Smooth muscle cell (in vitro differentiated cells): ENCODE data around the gene SF3A2. TPM values are rescaled to one million over a fixed set of nuclear protein-coding genes. Genes with fewer than 3 reads are reported as not detected.

ENCODE experiments used
- DNase-seq: peaks from one replicate; lab custom pipeline; 2025; ENCODE audit not compliant: unreplicated experiment; lab: John Stamatoyannopoulos, UW
- H2AFZ ChIP-seq: fragments of 200-600 bp; sonication (generic); 2 replicates; pipeline ENCODE4 v1.6.0; 2016; ENCODE audit warnings: antibody characterized with exemption, low read depth, mild to moderate bottlenecking
- H3F3A ChIP-seq: fragments of 200-600 bp; sonication (generic); 2 replicates; pipeline ENCODE4 v1.6.0; 2017; ENCODE audit warnings: antibody characterized with exemption, low read depth
- H3K27ac ChIP-seq: fragments of 200-600 bp; sonication (generic); 2 replicates; pipeline ENCODE4 v1.5.1; 2016; ENCODE audit warnings: low read depth, mild to moderate bottlenecking
- H3K27me3 ChIP-seq: fragments of 200-600 bp; sonication (generic); 2 replicates; pipeline ENCODE4 v1.6.1; 2016; ENCODE audit warnings: low read depth, mild to moderate bottlenecking
- H3K36me3 ChIP-seq: fragments of 200-600 bp; sonication (generic); 2 replicates; pipeline ENCODE4 v1.5.1; 2016; ENCODE audit warnings: low read depth
- H3K4me1 ChIP-seq: fragments of 200-600 bp; sonication (generic); 2 replicates; pipeline ENCODE4 v1.5.1; 2016; ENCODE audit warnings: low read depth
- H3K4me2 ChIP-seq: fragments of 200-600 bp; sonication (generic); 2 replicates; pipeline ENCODE4 v1.6.0; 2016; ENCODE audit warnings: mild to moderate bottlenecking
- H3K4me3 ChIP-seq: fragments of 200-600 bp; sonication (generic); 2 replicates; pipeline ENCODE4 v1.5.1; 2016; ENCODE audit warnings: mild to moderate bottlenecking
- H3K79me2 ChIP-seq: fragments of 200-600 bp; sonication (generic); 2 replicates; pipeline ENCODE4 v1.6.0; 2016; ENCODE audit warnings: low read depth, mild to moderate bottlenecking
- H3K9ac ChIP-seq: fragments of 200-600 bp; sonication (generic); 2 replicates; pipeline ENCODE4 v1.6.0; 2016; ENCODE audit warnings: low read depth
- H3K9me3 ChIP-seq: fragments of 200-600 bp; sonication (generic); replicated peaks from 2 replicates; pipeline ENCODE4 v1.5.1; 2016; ENCODE audit warnings: low read depth
- H4K20me1 ChIP-seq: fragments of 200-600 bp; sonication (generic); 2 replicates; pipeline ENCODE4 v1.6.0; 2016; ENCODE audit warnings: low read depth
- WGBS: methylation state at CpG from one replicate; pipeline ENCODE4 v1.1.7; 2016; ENCODE audit warnings: low lambda C conversion rate; 5-methylcytosine and 5-hydroxymethylcytosine counted together
- polyA plus RNA-seq: library from polyadenylated mRNA; unstranded; fragments of >200 nt; fragmentation: Nextera tagmentation; extraction: Ambion mirVana; gene quantifications from 2 replicates; pipeline ENCODE4 v1.2.1, GENCODE V29; 2016
- total RNA-seq: library from RNA; depleted of rRNA; stranded (reverse); fragments of >200 nt; gene quantifications from 2 replicates; pipeline ENCODE4 v1.2.3, GENCODE V29; 2014
- TF ChIP-seq, protein P1 (sequence below): fragments of 200-600 bp; sonication (generic); IDR thresholded peaks from 2 replicates; pipeline ENCODE4 v1.5.1; 2017; ENCODE audit warnings: borderline replicate concordance, mild to moderate bottlenecking, antibody characterized with exemption; ENCODE audit not compliant: insufficient read depth, poor library complexity, severe bottlenecking

SF3A2 gene
- total and polyA plus RNA-seq, 2 experiments from 2014 or later: 28.5 to 63.0 TPM

DNA sequence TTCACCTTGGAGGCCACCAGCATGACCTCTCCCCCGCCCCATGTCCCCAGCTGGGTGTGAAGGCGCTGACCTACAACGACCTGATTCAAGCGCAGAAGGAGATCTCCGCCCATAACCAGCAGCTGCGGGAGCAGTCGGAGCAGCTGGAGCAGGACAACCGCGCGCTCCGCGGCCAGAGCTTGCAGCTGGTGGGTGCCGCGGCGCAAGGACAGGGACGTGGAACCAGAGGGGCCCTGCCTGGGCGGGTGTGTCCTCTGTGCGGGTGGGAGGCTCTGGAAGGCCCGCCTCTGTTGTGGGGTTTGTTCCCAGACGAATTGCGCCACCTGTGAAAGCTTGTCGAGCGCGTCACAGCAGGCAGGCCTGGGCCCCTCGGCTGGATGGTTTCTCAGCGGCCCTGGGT, 22.8 kb upstream of the SF3A2 start:
- DNase-seq: no peak
- no peaks in the 10 kb centered on the region for H3K79me2 ChIP-seq
- H3K4me3 ChIP-seq: no peak overlapping the region
- no peaks in the 10 kb centered on the region for H3K4me1 ChIP-seq
- no peaks in the 10 kb centered on the region for H3F3A ChIP-seq
- H3K9ac ChIP-seq: no peak overlapping the region
- TF ChIP-seq, protein P1, sequence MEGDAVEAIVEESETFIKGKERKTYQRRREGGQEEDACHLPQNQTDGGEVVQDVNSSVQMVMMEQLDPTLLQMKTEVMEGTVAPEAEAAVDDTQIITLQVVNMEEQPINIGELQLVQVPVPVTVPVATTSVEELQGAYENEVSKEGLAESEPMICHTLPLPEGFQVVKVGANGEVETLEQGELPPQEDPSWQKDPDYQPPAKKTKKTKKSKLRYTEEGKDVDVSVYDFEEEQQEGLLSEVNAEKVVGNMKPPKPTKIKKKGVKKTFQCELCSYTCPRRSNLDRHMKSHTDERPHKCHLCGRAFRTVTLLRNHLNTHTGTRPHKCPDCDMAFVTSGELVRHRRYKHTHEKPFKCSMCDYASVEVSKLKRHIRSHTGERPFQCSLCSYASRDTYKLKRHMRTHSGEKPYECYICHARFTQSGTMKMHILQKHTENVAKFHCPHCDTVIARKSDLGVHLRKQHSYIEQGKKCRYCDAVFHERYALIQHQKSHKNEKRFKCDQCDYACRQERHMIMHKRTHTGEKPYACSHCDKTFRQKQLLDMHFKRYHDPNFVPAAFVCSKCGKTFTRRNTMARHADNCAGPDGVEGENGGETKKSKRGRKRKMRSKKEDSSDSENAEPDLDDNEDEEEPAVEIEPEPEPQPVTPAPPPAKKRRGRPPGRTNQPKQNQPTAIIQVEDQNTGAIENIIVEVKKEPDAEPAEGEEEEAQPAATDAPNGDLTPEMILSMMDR: no peak
- H3K36me3 ChIP-seq: peaks cover 5% of the 10 kb centered on the region
- no peak overlapping the region for H3K4me2 ChIP-seq
- no peaks in the 10 kb centered on the region for H4K20me1 ChIP-seq
- no peaks in the 10 kb centered on the region for H3K27me3 ChIP-seq
- no peak overlapping the region for H2AFZ ChIP-seq
- no peaks in the 10 kb centered on the region for H3K9me3 ChIP-seq
- 95% methylated on average over 24 of the region's 26 CpGs for WGBS
- no peak overlapping the region for H3K27ac ChIP-seq

DNA sequence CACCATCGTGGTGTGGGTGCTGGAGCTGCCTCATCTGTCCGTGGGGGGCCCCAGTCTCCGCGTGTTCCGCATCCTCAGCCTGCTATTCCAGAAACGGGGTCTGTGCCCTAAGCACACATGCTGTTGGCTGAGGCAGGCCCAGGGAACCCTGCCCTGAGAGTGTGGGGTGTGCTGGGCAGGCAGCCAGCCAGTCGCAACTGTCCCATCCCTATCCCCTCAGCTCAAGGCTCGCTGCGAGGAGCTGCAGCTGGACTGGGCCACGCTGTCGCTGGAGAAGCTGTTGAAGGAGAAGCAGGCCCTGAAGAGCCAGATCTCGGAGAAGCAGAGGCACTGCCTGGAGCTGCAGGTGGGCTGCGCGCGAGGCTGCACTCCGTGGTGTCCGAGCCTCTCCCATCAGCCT, 22.4 kb upstream of the SF3A2 start:
- H3K36me3 ChIP-seq: peaks cover 5% of the 10 kb centered on the region

DNA sequence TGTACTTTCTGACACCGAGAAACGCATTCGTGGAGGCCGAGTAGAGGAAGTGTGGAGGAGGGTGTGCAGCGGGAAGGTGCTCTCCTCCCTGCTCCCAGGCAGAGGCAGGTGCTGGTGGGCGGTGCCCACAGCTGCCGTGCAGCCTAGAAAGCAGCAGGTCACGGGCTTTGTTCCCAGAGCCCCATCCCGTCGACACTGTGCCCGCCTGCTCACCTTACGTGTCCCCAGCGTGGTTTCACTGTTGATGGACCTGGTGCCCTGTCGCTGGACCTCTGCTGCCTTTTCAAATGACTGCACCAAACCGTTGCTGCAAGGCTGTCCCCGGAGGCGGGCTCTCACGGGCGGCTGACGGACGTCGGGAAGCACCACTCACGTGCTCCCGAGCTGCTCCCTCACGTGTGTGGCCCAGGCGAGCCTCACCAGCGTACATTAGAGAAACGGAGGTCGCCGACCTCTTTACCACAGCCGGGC, 21.3 kb upstream of the SF3A2 start:
- TF ChIP-seq, protein P1: no peak
- Histone ChIP-seq H3K27me3 (no peaks in the 10 kb centered on the region), H3K9ac (no peak overlapping the region), H3K36me3 (peaks cover 5% of the 10 kb centered on the region), H3K4me2 (no peak overlapping the region), H3K4me3 (no peak overlapping the region), H3K9me3 (no peaks in the 10 kb centered on the region), H3K79me2 (no peaks in the 10 kb centered on the region), H3K27ac (no peak overlapping the region), H2AFZ (no peak overlapping the region), H3F3A (no peaks in the 10 kb centered on the region), H3K4me1 (no peaks in the 10 kb centered on the region), H4K20me1 (no peaks in the 10 kb centered on the region)
- WGBS: 92% methylated on average over 31 of the region's 31 CpGs
- no peak for DNase-seq

More for the DNA sequence above, 22.4 kb upstream of the SF3A2 start:
- Histone ChIP-seq H3F3A (no peaks in the 10 kb centered on the region), H3K27ac (no peak overlapping the region), H3K9me3 (no peaks in the 10 kb centered on the region), H3K4me3 (no peak overlapping the region), H3K4me2 (no peak overlapping the region), H4K20me1 (no peaks in the 10 kb centered on the region), H3K9ac (no peak overlapping the region), H3K27me3 (no peaks in the 10 kb centered on the region), H3K4me1 (no peaks in the 10 kb centered on the region), H2AFZ (no peak overlapping the region), H3K79me2 (no peaks in the 10 kb centered on the region)
- WGBS: 97% methylated on average over 17 of the region's 17 CpGs
- DNase-seq: no peak
- TF ChIP-seq, protein P1: no peak
